GM19463 (cell line): Measurements from ENCODE around the gene FAM241A.
"Not testable (repeated sequence)": the region's sequence is repeated elsewhere in the genome, so short reads cannot be mapped to it uniquely, and the experiment has no call there.

ENCODE experiments used
- ATAC-seq: cut with Tn5 transposase; IDR thresholded peaks from one replicate; pipeline ENCODE4 v1.9.1; 2021; ENCODE audit warnings: mild to moderate bottlenecking, moderate library complexity; ENCODE audit not compliant: unreplicated experiment

Gene FAM241A

GRCh38 chr4:112172180-112172579 lies 26.9 kb downstream of the FAM241A start:
- peak; percentile 78 for ATAC-seq

GRCh38 chr4:112173593-112174558 lies 28.6 kb downstream of the FAM241A start:
- ATAC-seq: no peak

GRCh38 chr4:112175840-112176239 lies 30.6 kb downstream of the FAM241A start:
- no peak for ATAC-seq

GRCh38 chr4:112176596-112176995 lies 31.3 kb downstream of the FAM241A start:
- no peak for ATAC-seq

- not testable (repeated sequence) for ATAC-seq
Measured at GRCh38 chr4:112178741-112179140, 33.5 kb downstream of the FAM241A start.

GRCh38 chr4:112181358-112182000 lies 36.2 kb downstream of the FAM241A start:
- ATAC-seq: no peak

- no peak for ATAC-seq
Measured at GRCh38 chr4:112182604-112183003, 37.4 kb downstream of the FAM241A start.

- no peak for ATAC-seq
Measured at GRCh38 chr4:112183252-112183651, 38.0 kb downstream of the FAM241A start.

- ATAC-seq: no peak
Measured at GRCh38 chr4:112184438-112184837, 39.2 kb downstream of the FAM241A start.

- ATAC-seq: peak; percentile 74
Measured at GRCh38 chr4:112185334-112185733, 40.1 kb downstream of the FAM241A start.

- no peak for ATAC-seq
Measured at GRCh38 chr4:112185740-112186670, 40.8 kb downstream of the FAM241A start.

GRCh38 chr4:112189754-112190153 lies 44.5 kb downstream of the FAM241A start:
- no peak for ATAC-seq

- no peak for ATAC-seq
Measured at GRCh38 chr4:112190684-112191083, 45.4 kb downstream of the FAM241A start.

- no peak for ATAC-seq
Measured at GRCh38 chr4:112196461-112196860, 51.2 kb downstream of the FAM241A start.

GRCh38 chr4:112199041-112199440 lies 53.8 kb downstream of the FAM241A start:
- ATAC-seq: peak; percentile 7

GRCh38 chr4:112201915-112202505 lies 56.8 kb downstream of the FAM241A start:
- peak; percentile 38 for ATAC-seq

GRCh38 chr4:112203593-112203992 lies 58.3 kb downstream of the FAM241A start:
- no peak for ATAC-seq

GRCh38 chr4:112206431-112206830 lies 61.2 kb downstream of the FAM241A start:
- ATAC-seq: peak; percentile 38

- ATAC-seq: not testable (repeated sequence)
Measured at GRCh38 chr4:112208137-112209095, 63.2 kb downstream of the FAM241A start.
